Measurements from ENCODE around the gene C6orf47.

DNA sequence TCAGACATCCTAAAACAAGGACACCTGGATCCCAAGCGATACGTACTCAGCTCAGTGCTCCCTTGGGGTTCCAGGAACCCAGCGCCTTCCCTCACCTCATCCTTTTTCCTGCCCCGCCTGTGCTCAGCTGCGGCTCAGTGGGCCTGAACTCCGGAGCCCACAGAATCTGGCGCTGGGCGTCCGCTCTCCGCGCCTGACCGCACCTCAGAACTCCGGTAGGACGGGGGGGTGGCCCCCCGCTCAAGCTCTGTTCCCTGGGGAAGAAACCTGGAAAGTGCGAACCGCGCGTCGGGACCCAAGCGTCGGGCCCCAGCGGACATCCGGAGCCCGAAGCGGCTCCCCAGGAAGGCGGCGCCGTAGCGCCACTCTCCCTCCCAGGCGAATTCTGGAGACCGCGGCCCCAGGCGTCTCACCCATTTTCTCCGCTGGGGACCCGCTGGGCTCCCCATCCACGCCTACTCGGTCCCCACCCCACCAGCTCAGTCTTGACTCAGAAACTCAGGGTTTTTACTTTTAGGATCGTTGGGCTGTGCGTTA is 20.6 kb upstream of the C6orf47 start:
- TF ChIP-seq, protein P1, sequence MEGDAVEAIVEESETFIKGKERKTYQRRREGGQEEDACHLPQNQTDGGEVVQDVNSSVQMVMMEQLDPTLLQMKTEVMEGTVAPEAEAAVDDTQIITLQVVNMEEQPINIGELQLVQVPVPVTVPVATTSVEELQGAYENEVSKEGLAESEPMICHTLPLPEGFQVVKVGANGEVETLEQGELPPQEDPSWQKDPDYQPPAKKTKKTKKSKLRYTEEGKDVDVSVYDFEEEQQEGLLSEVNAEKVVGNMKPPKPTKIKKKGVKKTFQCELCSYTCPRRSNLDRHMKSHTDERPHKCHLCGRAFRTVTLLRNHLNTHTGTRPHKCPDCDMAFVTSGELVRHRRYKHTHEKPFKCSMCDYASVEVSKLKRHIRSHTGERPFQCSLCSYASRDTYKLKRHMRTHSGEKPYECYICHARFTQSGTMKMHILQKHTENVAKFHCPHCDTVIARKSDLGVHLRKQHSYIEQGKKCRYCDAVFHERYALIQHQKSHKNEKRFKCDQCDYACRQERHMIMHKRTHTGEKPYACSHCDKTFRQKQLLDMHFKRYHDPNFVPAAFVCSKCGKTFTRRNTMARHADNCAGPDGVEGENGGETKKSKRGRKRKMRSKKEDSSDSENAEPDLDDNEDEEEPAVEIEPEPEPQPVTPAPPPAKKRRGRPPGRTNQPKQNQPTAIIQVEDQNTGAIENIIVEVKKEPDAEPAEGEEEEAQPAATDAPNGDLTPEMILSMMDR (IDR thresholded peaks at IDR 0.05): peak in 3 of 4 experiments; percentile 29 to 36 (median 36)
- TF ChIP-seq POLR2A (IDR thresholded peaks at IDR 0.05): peak in 1 of 2 donors; percentile 19

Measured in uterus (tissue), 2 donors.